Upper lobe of left lung (tissue), 6 donors: ENCODE results near the gene SYK. TPM values are rescaled to one million over a fixed set of nuclear protein-coding genes. Genes with fewer than 3 reads are reported as not detected.
"Not testable (repeated sequence)": the region's sequence is repeated elsewhere in the genome, so short reads cannot be mapped to it uniquely, and the experiment has no call there.

ENCODE experiments used
- ATAC-seq, 2 donors: fragments of 200-7000 bp; cut with Tn5 transposase; one replicate each; pipeline ENCODE4 v1.9.1; 2022; ENCODE audit warnings: mild to moderate bottlenecking in 2 of 2, moderate library complexity in 2 of 2; ENCODE audit not compliant: low FRiP score in 2 of 2
- DNase-seq, 2 donors: peaks; one replicate each; pipeline ENCODE4 v3.0.0-alpha.2; 2019 to 2020
- H3K27ac ChIP-seq, 4 donors: fragments of 200-600 bp; sonication (generic); one replicate each; pipeline ENCODE4 v1.5.1; 2016 to 2019
- H3K27me3 ChIP-seq, 4 donors: fragments of 200-600 bp; sonication (generic); one replicate each; pipeline ENCODE4 v1.5.1; 2017 to 2019
- H3K36me3 ChIP-seq, 4 donors: fragments of 200-600 bp; sonication (generic); one replicate each; pipeline ENCODE4 v1.5.1; 2016 to 2019
- H3K4me1 ChIP-seq, 4 donors: fragments of 200-600 bp; sonication (generic); one replicate each; pipeline ENCODE4 v1.5.1; 2018 to 2019
- H3K4me3 ChIP-seq, 4 donors: fragments of 200-600 bp; sonication (generic); one replicate each; pipeline ENCODE4 v1.5.1; 2017 to 2019; ENCODE audit warnings: mild to moderate bottlenecking in 2 of 4, moderate library complexity in 1 of 4
- H3K9me3 ChIP-seq, 4 donors: fragments of 200-600 bp; sonication (generic); one replicate each; pipeline ENCODE4 v1.5.1; 2018 to 2019
- EP300 ChIP-seq, 4 donors: sonication (generic); formaldehyde crosslinking; IDR thresholded peaks; one replicate each; pipeline ENCODE4 v1.5.1; 2017; ENCODE audit warnings: antibody characterized with exemption in 4 of 4, control low read depth in 2 of 4
- POLR2A ChIP-seq, 4 donors: fragments of 450-650 bp; IDR thresholded peaks; one replicate each; pipeline ENCODE4 v1.5.1; 2016 to 2017; ENCODE audit warnings: antibody characterized with exemption in 4 of 4, mild to moderate bottlenecking in 2 of 4
- POLR2AphosphoS5 ChIP-seq, 2 donors: sonication (generic); formaldehyde crosslinking; IDR thresholded peaks; one replicate each; pipeline ENCODE4 v1.5.1; 2017; ENCODE audit warnings: antibody characterized with exemption in 2 of 2
- WGBS, 2 donors: methylation state at CpG; one replicate each; pipeline ENCODE4 v1.1.5; 2017 to 2018; 5-methylcytosine and 5-hydroxymethylcytosine counted together
- total RNA-seq, 6 donors: library from RNA; depleted of rRNA in 4 of 6; stranded (reverse); fragments of >200 nt in 4 of 6; gene quantifications; one replicate each; pipeline versions ENCODE4 v1.1.0 to v1.2.1, GENCODE V29; 2016 to 2021
- TF ChIP-seq, protein P1 (sequence below), 6 experiments: fragments of 450-650 bp in 4 of 6; fragments of 200-600 bp in 2 of 6; sonication (generic) in 2 of 6; IDR thresholded peaks; one replicate each; pipeline ENCODE4 v1.5.1; 2016 to 2019; ENCODE audit warnings: antibody characterized with exemption in 6 of 6
- donor health status: DM: no; HTN: no; CAD: no; lungs with moderate emphysema.
- donor health status: DM: no; HTN: yes; CAD: no; lungs with severe emphysema.

SYK gene
- total RNA-seq, 6 donors from 2014 or later: 35.3 to 91.6 (median 47.6) TPM

DNA sequence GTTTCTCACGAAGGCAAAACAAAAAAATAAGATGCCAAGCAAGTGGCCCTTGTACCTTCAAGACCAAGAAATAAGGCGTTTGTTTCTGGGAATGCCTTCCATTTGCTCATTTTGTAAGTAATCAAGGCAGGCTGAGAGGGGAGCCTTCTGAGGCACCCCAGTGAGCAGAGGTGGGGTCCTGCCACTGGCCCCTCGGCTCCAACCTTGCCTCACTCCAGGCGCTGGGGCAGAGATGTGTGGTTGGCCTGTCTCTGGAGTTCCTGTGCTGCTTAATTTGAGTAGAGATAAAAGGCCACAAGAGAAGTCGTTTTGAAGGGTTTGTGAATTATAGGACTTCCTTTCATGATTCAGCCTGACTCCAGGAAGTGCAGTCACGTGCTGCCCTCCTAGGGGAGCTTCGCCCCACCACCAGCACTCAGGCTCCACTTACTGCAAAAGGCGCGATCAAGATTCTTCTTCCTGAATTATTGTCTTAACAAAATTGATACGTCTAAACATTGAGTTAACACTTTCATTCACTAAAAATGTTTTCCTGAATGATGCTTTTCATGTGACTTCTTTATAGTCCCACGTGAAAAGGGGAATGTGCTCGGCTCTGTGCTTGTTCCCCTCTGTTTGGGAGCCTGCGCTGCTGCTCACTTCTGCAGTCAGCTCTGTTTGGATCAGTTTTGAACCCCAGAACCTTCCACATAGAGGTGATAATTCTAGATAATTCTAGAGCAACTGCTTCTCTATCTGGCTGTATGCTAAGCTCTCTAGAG is 13.7 kb downstream of the SYK start:
- Histone ChIP-seq H3K4me1 (peaks cover 0 to 14% (median 9%) of the 10 kb centered on the region in 4 donors), H3K4me3 (no peak overlapping the region), H3K27ac (peak overlapping the region in 3 of 4 donors; percentile 51 to 71 (median 63)), H3K36me3 (no peaks in the 10 kb centered on the region), H3K9me3 (no peaks in the 10 kb centered on the region), H3K27me3 (no peaks in the 10 kb centered on the region)
- DNase-seq: peak in 1 of 2 donors; percentile 74
- TF ChIP-seq POLR2AphosphoS5 (IDR thresholded peaks at IDR 0.05): peak in 1 of 2 donors; percentile 8
- TF ChIP-seq, protein P1, sequence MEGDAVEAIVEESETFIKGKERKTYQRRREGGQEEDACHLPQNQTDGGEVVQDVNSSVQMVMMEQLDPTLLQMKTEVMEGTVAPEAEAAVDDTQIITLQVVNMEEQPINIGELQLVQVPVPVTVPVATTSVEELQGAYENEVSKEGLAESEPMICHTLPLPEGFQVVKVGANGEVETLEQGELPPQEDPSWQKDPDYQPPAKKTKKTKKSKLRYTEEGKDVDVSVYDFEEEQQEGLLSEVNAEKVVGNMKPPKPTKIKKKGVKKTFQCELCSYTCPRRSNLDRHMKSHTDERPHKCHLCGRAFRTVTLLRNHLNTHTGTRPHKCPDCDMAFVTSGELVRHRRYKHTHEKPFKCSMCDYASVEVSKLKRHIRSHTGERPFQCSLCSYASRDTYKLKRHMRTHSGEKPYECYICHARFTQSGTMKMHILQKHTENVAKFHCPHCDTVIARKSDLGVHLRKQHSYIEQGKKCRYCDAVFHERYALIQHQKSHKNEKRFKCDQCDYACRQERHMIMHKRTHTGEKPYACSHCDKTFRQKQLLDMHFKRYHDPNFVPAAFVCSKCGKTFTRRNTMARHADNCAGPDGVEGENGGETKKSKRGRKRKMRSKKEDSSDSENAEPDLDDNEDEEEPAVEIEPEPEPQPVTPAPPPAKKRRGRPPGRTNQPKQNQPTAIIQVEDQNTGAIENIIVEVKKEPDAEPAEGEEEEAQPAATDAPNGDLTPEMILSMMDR (IDR thresholded peaks at IDR 0.05): no peak
- WGBS, 2 donors: 26 to 40% methylated on average over 11 to 13 of the region's 13 CpGs
- ATAC-seq: peak; percentile 52 to 80

DNA sequence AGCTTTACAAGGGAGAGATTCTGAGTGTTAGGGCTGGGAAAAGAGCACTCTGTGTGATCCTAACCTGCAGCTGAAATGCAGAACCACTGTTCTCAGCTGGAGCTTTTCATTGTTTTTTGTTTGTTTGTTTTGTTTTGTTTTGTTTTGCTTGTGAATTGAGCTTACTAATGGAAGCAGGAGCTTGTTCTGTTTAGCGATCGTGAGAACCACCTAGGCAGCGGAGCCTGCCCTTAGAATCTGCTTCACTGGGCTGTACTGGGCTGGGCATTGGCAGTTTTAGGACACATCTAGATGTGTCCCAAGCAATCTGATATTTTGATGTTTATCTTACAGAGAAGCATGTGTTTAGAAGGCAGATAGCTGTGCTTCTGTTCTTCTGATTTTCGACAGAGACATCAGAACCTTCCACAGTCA is 14.3 kb downstream of the SYK start:
- no peaks in the 10 kb centered on the region for H3K27me3 ChIP-seq
- H3K9me3 ChIP-seq: no peaks in the 10 kb centered on the region
- ATAC-seq: peak in 1 of 2 donors; percentile 13
- no peaks in the 10 kb centered on the region for H3K36me3 ChIP-seq
- H3K27ac ChIP-seq: peak overlapping the region in 2 of 4 donors; percentile 63 to 71
- no peak for TF ChIP-seq POLR2A (IDR thresholded peaks at IDR 0.05)
- no peak for TF ChIP-seq EP300 (IDR thresholded peaks at IDR 0.05)
- TF ChIP-seq, protein P1 (IDR thresholded peaks at IDR 0.05): no peak
- TF ChIP-seq POLR2AphosphoS5 (IDR thresholded peaks at IDR 0.05): no peak
- H3K4me1 ChIP-seq: peaks cover 0 to 14% (median 9%) of the 10 kb centered on the region in 4 donors
- WGBS, 2 donors: 79 to 84% methylated on average over 4 of the region's 4 CpGs
- no peak for DNase-seq
- H3K4me3 ChIP-seq: no peak overlapping the region

DNA sequence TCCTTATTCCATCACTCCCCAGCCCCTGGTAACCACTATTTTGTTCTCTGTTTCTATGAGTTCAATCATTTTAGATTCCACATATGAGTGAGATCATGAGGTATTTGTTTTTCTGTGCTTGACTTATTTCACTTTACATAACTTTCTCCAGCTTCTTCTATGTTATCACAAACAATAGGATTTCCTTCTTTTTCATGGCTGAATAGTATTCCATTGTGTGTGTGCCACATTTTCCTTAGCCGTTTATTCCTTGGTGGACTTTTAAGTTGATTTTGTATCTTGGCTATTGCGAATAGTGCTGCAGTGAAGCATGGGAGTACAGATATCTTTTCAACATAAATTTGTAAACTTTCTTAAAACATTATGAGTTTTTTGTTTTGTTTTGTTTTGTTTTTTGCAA is 15.1 kb downstream of the SYK start:
- ATAC-seq (no peak), DNase-seq (no peak)
- TF ChIP-seq POLR2A (IDR thresholded peaks at IDR 0.05) (no peak), POLR2AphosphoS5 (IDR thresholded peaks at IDR 0.05) (no peak), EP300 (IDR thresholded peaks at IDR 0.05) (no peak)
- TF ChIP-seq, protein P1 (IDR thresholded peaks at IDR 0.05): no peak
- Histone ChIP-seq H3K36me3 (no peaks in the 10 kb centered on the region), H3K4me1 (peaks cover 0 to 14% (median 9%) of the 10 kb centered on the region in 4 donors), H3K27ac (no peak overlapping the region), H3K4me3 (no peak overlapping the region), H3K27me3 (no peaks in the 10 kb centered on the region), H3K9me3 (no peaks in the 10 kb centered on the region)
- WGBS, 2 donors: 97 to 98% methylated on average over 2 of the region's 2 CpGs

DNA sequence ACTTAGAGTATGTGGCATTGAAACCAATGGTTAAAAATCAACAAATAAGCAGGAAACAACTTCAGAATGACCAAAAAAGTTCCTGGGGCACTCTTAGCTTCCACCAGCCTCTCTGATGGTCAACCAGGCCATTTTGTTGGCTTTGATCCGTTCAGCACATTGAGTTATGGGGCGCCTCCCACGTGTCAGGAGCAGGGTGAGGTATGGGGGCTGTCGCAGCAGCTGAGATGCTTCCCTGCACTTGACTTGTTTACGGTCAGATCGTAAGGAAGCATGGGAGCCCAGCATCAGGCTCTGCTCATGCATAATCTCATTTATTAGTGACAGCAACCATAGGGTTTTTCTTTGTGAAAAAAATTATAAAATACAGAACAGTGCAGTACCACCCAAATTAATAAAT is 16.7 kb downstream of the SYK start:
- ATAC-seq (no peak), DNase-seq (no peak)
- no peaks in the 10 kb centered on the region for H3K27me3 ChIP-seq
- H3K27ac ChIP-seq: no peak overlapping the region
- no peak for TF ChIP-seq POLR2A (IDR thresholded peaks at IDR 0.05)
- no peak for TF ChIP-seq POLR2AphosphoS5 (IDR thresholded peaks at IDR 0.05)
- TF ChIP-seq, protein P1 (IDR thresholded peaks at IDR 0.05): no peak
- TF ChIP-seq EP300 (IDR thresholded peaks at IDR 0.05): no peak
- peaks cover 0 to 14% (median 9%) of the 10 kb centered on the region in 4 donors for H3K4me1 ChIP-seq
- H3K4me3 ChIP-seq: no peak overlapping the region
- no peaks in the 10 kb centered on the region for H3K36me3 ChIP-seq
- no peaks in the 10 kb centered on the region for H3K9me3 ChIP-seq
- 73 to 78% methylated on average over 6 of the region's 6 CpGs for whole genome bisulfite sequencing, 2 donors

DNA sequence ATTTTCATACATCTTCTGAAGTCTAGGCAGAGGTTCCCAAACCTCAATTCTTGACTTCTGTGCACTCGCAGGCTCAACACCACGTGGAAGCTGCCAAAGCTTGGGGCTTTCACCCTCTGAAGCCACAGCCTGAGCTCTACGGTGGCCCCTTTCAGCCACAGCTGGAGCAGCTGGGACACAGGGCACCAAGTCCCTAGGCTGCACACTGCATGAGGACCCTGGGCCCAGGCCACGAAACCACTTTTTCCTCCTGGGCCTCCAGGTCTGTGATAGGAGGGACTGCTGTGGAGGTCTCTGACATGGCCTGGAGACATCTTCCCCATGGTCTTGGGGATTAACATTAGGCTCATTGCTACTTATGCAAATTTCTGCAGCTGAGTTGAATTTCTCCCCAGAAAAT is 18.8 kb downstream of the SYK start:
- 78 to 92% methylated on average over 4 of the region's 4 CpGs for WGBS, 2 donors
- not testable (repeated sequence) for H3K27ac ChIP-seq, DNase-seq, H3K36me3 ChIP-seq, H3K4me1 ChIP-seq, H3K9me3 ChIP-seq, H3K27me3 ChIP-seq, ATAC-seq, H3K4me3 ChIP-seq

DNA sequence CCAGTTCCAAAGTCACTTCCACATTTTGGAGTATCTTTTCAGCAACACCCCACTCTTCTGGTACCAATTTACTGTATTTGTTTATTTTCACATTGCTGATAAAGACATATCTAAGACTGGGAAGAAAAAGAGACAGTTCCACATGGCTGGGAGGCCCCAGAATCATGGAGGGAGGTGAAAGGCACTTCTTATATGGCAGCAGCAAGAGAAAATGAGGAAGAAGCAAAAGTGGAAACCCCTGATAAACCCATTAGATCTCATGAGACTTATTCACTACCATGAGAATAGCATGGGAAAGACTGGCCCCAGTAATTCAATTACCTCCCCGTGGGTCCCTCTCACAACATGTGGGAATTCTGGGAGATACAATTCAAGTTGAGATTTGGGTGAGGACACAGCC is 19.6 kb downstream of the SYK start:
- H3K4me1 ChIP-seq, H3K9me3 ChIP-seq, ATAC-seq, H3K36me3 ChIP-seq, DNase-seq, H3K27ac ChIP-seq, H3K4me3 ChIP-seq, H3K27me3 ChIP-seq: not testable (repeated sequence)
- WGBS, 2 donors: 71% methylated on average over 1 of the region's 1 CpG
